Medulla oblongata (tissue), 1 donor: ENCODE results near the gene CADPS2.

ENCODE experiments used
- DNase-seq: peaks from one replicate; pipeline ENCODE4 v3.0.0-alpha.2; 2015; ENCODE audit errors: extremely low spot score

The CADPS2 gene

GRCh38 chr7:122886357-122887081 lies at the start of gene CADPS2:
TSS of gene CADPS2 (minus strand) at chr7:122886460. CDS start at chr7:122886337, 123 bp downstream.
- DNase-seq, result peak; percentile 77

- DNase-seq, result no peak
Measured at GRCh38 chr7:122935620-122936019, 49.4 kb upstream of the CADPS2 start.

- no peak for DNase-seq
Measured at GRCh38 chr7:122919643-122920181, 33.5 kb upstream of the CADPS2 start.

GRCh38 chr7:122914812-122915211 lies 28.6 kb upstream of the CADPS2 start:
- DNase-seq, result no peak

- DNase-seq, result no peak
Measured at GRCh38 chr7:122913608-122914007, 27.3 kb upstream of the CADPS2 start.

GRCh38 chr7:122902751-122903495 lies 16.7 kb upstream of the CADPS2 start:
- no peak for DNase-seq

GRCh38 chr7:122901250-122901649 lies 15.0 kb upstream of the CADPS2 start:
- DNase-seq, result no peak

- no peak for DNase-seq
Measured at GRCh38 chr7:122896509-122896908, 10.2 kb upstream of the CADPS2 start.

GRCh38 chr7:122893486-122893885 lies 7.2 kb upstream of the CADPS2 start:
- no peak for DNase-seq

GRCh38 chr7:122889116-122889515 lies 2.9 kb upstream of the CADPS2 start:
- no peak for DNase-seq

- DNase-seq, result no peak
Measured at GRCh38 chr7:122887848-122888247, 1.6 kb upstream of the CADPS2 start.

- DNase-seq, result peak; percentile 82
Measured at GRCh38 chr7:122887198-122887597, 938 bp upstream of the CADPS2 start.

GRCh38 chr7:122885583-122886356 lies 490 bp downstream of the CADPS2 start:
- peak; percentile 27 for DNase-seq

GRCh38 chr7:122884186-122884585 lies 2.1 kb downstream of the CADPS2 start:
- no peak for DNase-seq

- DNase-seq, result no peak
Measured at GRCh38 chr7:122883049-122883680, 3.1 kb downstream of the CADPS2 start.

- no peak for DNase-seq
Measured at GRCh38 chr7:122881324-122881723, 4.9 kb downstream of the CADPS2 start.

- no peak for DNase-seq
Measured at GRCh38 chr7:122869260-122869659, 17.0 kb downstream of the CADPS2 start.

GRCh38 chr7:122867471-122867980 lies 18.7 kb downstream of the CADPS2 start:
- no peak for DNase-seq

- no peak for DNase-seq
Measured at GRCh38 chr7:122864838-122865237, 21.4 kb downstream of the CADPS2 start.

GRCh38 chr7:122864016-122864415 lies 22.2 kb downstream of the CADPS2 start:
- no peak for DNase-seq

GRCh38 chr7:122858320-122858719 lies 27.9 kb downstream of the CADPS2 start:
- DNase-seq, result no peak
